HG03159 (cell line): ENCODE data around the gene GPATCH4.
"Not testable (repeated sequence)": the region's sequence is repeated elsewhere in the genome, so short reads cannot be mapped to it uniquely, and the experiment has no call there.

Source experiments
- ATAC-seq: cut with Tn5 transposase; IDR thresholded peaks from one replicate; pipeline ENCODE4 v1.9.1; 2021; ENCODE audit warnings: mild to moderate bottlenecking, moderate library complexity; ENCODE audit not compliant: unreplicated experiment

GPATCH4 gene

DNA sequence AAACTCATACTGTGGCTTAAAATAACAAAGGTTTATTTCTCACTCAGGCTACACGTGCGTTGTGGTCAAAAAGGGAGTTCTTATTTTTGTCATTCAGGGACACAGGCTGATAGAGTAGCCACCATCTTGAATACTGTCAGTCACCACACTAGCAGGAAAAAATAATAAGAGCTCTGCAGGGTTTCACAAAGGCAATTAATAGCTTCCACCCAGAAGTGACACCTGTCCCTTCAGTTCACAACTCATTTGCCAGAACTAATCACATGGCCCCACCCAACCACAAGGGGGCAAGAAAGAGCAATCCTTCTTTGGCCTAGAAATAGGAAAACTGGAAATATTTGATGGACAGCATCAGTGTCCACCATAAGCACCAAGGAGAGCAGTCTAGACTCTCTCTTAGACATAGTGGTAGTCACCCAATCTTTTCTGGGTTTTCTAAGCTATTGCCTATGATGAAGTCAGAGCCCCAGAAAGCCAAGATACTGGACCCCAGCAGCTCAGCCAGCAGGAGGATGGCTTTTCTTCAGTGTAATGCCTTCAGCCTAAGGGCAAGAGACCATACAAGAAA lies 26.1 kb upstream of the GPATCH4 start:
- ATAC-seq: no peak

DNA sequence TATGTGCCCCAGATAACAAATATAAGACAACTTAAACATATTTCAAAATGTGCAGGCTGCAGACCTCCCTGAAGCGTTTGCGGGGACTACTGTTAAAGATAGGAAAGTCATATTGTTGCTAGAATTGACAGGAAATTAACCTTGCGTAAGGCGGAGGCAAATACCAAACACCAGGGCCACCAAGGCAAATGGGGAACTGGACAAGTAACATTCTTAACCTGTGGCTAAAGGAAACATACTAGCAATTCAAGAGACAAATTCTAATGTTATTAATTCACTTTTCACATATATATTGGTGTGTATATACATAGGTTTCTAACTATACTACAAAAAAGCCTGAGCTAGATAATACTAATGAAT lies 24.8 kb upstream of the GPATCH4 start:
- no peak for ATAC-seq

DNA sequence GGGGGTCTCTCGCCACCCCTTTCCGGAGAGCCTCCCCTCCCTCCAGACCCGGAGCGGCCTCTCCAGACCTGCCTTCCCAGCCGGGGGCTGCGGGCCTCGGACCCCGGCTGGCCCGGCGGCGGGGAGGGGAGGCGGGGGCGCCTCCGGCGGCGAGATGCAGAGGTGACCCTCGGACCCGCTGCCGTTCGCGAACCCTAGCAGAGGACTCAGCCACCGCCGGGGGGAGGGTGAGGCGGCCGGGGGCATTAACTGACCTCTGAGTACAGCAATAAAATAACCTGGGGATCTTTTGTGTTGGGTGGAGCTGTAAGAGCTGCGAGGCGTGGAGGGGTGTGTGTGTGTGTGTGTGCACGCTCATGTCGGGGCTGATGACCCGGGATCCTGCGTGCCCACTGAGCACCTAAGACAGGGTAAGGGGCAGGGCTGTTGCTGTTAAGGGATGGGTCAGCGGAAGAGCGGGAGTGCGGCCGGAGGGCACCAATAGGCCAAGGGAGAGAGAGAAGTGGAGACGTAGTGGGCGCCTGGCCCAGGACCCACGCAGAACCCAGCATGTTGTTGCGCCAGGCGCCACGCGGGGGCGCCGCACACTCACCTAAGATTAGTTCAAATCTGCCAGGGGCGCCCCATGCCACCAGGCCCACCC lies 24.3 kb upstream of the GPATCH4 start:
- no peak for ATAC-seq

- ATAC-seq: no peak
Observed at GRCh38 chr1:156624814-156625435, 23.6 kb upstream of the GPATCH4 start.

DNA sequence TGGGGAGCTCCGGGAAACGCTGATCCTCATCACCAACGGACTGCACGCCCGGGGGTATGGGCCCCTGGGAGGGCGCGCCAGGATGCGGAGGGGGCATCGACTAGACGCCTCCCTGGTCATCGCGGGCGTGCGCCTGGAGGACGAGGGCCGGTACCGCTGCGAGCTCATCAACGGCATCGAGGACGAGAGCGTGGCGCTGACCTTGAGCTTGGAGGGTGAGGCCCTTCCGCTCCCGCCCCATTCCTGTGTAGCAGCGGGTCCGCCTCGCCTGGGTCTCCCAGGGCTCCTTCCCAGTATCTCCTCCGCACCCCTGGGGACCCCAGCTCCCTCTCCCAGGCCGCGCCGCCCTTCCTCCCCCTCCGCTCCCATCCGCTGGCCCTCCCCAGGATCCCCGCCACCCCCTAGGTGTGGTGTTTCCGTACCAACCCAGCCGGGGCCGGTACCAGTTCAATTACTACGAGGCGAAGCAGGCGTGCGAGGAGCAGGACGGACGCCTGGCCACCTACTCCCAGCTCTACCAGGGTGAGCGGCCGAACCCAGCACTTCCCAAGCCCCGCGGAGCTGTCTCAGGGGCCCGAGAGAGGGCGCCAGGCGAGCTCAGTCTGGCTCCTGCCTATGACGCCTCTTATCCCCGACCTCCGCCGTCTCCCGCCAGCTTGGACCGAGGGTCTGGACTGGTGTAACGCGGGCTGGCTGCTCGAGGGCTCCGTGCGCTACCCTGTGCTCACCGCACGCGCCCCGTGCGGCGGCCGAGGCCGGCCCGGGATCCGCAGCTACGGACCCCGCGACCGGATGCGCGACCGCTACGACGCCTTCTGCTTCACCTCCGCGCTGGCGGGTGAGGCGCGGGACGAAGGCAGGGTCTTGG lies 22.9 kb upstream of the GPATCH4 start:
- ATAC-seq: no peak

DNA sequence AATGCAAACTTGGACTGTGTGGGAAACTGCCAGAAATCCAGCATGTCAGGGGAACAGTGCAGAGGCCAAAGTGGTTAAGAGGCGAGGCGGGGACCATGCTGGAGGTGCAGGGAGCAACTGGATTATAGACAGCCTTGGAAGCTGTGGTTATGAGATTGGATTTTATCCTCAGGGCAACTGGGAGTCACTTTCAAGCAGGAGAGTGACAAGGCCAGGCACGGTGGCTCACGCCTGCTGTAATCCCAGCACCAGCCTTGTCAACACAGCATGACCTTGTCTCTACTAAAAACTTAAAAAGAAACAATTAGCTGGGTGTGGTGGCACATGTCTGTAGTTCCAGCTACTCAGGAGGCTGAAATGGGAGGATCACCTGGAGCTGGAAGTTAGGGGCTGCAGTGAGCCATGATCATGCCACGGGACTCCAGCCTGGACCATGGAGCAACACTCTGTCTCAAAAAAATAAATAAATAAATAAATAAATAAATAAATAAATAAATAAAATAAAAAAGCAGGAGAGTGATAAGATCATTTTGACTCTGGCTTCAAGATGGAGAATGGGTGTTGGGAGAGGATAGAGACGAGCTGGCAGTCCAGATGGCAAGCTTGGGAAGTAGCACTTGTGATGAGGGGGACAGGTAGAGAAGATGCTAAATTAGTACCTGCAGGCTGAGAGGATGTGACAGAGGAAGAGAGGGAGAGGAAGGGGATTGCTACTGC lies 21.5 kb upstream of the GPATCH4 start:
- ATAC-seq: no peak

GRCh38 chr1:156619582-156619955 lies 18.3 kb upstream of the GPATCH4 start:
- no peak for ATAC-seq

GRCh38 chr1:156618853-156619581 lies 17.7 kb upstream of the GPATCH4 start, which contains the start of gene HAPLN2:
HAPLN2 (plus strand) TSS chr1:156619415; CDS start chr1:156623491, 4,076 bp downstream.
- ATAC-seq: no peak

GRCh38 chr1:156616463-156616862 lies 15.2 kb upstream of the GPATCH4 start:
- no peak for ATAC-seq

- ATAC-seq: no peak
Observed at GRCh38 chr1:156615946-156616345, 14.7 kb upstream of the GPATCH4 start.

- ATAC-seq: no peak
Observed at GRCh38 chr1:156612666-156613065, 11.4 kb upstream of the GPATCH4 start.

GRCh38 chr1:156610072-156610471 lies 8.8 kb upstream of the GPATCH4 start:
- ATAC-seq: not testable (repeated sequence)

GRCh38 chr1:156608981-156609380 lies 7.7 kb upstream of the GPATCH4 start:
- ATAC-seq: no peak

DNA sequence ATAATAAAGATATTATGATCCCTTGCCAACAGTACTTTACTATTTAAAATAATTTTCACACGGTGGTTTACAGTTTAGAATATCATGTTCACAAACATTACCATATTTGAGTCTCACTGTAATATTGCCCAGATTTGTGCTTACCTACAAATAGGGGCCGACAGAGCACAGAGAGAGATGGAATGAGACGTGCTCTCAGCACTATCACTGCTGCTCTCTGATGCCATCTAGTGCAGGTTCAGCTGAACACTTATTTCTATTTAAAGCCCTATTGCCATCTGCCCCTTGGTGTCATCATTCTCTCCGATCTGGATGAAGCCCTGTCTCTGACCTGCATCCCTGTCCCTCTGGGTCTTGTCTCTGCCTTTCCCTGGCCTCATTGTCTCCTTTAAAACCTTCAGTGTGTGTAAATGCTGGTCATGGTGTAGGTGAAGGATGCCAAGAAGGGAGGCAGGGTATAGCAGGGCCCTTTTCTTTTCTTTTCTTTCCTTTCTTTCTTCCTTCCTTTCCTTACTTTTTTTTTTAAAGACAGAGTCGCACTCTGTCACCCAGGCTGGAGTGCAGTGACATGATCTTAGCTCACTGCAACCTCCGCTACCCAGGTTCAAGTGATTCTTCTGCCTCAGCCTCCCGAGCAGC lies 6.9 kb upstream of the GPATCH4 start:
- ATAC-seq: no peak

- ATAC-seq: not testable (repeated sequence)
Observed at GRCh38 chr1:156607344-156607743, 6.1 kb upstream of the GPATCH4 start.

DNA sequence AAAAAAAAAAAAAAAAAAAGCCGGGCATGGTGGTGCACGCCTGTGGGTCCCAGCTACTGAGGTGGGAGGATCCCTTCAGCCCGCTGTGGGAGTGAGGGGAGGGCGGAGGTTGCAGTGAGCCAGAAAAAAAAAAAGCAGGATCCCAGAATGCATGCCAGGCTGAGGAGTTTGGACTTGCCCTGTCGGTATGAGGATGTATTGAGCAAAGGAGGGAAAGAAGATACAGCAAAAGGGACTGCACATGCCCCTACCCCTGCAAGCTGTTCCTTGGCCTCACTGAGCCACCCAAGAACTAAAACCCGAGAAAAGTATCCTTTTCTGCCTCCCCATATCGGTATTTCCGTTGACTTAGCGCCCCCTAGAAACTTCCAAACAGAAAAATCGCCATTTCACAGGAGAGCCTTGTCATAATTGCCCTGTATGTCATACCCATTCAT lies 1.3 kb upstream of the GPATCH4 start:
- no peak for ATAC-seq

DNA sequence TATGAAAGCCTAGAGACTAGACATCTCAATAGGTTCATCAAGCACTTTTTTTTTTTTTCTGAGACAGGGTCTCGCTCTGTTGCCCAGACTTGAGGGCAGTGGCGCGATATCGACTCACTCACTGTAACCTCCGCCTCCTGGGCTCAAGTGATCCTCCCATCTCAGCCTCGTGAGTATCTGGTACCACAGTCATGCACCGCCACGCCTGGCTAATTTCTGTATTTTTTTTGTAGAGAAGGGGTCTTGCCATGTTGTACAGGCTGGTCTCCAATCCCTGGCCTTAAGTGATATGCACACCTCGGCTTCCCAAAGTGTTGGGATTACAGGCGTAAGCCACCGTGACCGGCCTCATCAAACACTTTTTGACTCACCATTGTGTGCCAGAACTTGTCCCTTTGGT lies 613 bp upstream of the GPATCH4 start:
- ATAC-seq: no peak

GRCh38 chr1:156600733-156601121 lies 552 bp downstream of the GPATCH4 start:
- no peak for ATAC-seq

- no peak for ATAC-seq
Observed at GRCh38 chr1:156599811-156600210, 1.5 kb downstream of the GPATCH4 start.
